CD14-positive monocyte (primary cell): ENCODE measurements around the gene DAW1. TPM values are rescaled to one million over a fixed set of nuclear protein-coding genes. Genes with fewer than 3 reads are reported as not detected.

Source experiments
- DNase-seq, 3 donors: peaks; one replicate each; pipeline ENCODE4 v3.0.0-alpha.2; 2011 to 2022
- H2AFZ ChIP-seq: 2 replicates; pipeline ENCODE4 v1.6.0; 2012; ENCODE audit warnings: mild to moderate bottlenecking, low read depth, low read length, inconsistent platforms; ENCODE audit not compliant: insufficient read depth, poor library complexity, severe bottlenecking
- H3K27ac ChIP-seq, 2 donors: 1 replicate in 1 of 2; 2 replicates in 1 of 2; pipeline ENCODE4 v1.5.1; 2012 to 2013; ENCODE audit warnings: low read length in 2 of 2, control low read depth in 1 of 2, inconsistent platforms in 1 of 2, low read depth in 1 of 2, mild to moderate bottlenecking in 1 of 2
- H3K27me3 ChIP-seq, 2 donors: one replicate each; pipeline versions ENCODE4 v1.6.0 to v1.6.1; 2011 to 2013; ENCODE audit warnings: low read length in 2 of 2; ENCODE audit not compliant: control insufficient read depth in 2 of 2, insufficient read depth in 2 of 2
- H3K36me3 ChIP-seq, 2 donors: replicated peaks in 1 of 2; 1 replicate in 1 of 2; 2 replicates in 1 of 2; pipeline versions ENCODE4 v1.5.1 to v1.6.1; 2012 to 2013; ENCODE audit warnings: low read length in 2 of 2, control low read depth in 1 of 2, inconsistent platforms in 1 of 2, mild to moderate bottlenecking in 1 of 2; ENCODE audit not compliant: insufficient read depth in 2 of 2, control insufficient read depth in 1 of 2
- H3K4me1 ChIP-seq, 2 donors: 1 replicate in 1 of 2; 2 replicates in 1 of 2; pipeline versions ENCODE4 v1.5.1 to v1.6.1; 2012 to 2013; ENCODE audit warnings: low read length in 2 of 2, control low read depth in 1 of 2, inconsistent platforms in 1 of 2, mild to moderate bottlenecking in 1 of 2, moderate library complexity in 1 of 2; ENCODE audit not compliant: insufficient read depth in 2 of 2, control insufficient read depth in 1 of 2
- H3K4me2 ChIP-seq: replicated peaks from 2 replicates; pipeline ENCODE3; 2012; ENCODE audit warnings: low read length, moderate library complexity, mild to moderate bottlenecking; ENCODE audit not compliant: poor library complexity, severe bottlenecking; ENCODE audit errors: extremely low read depth
- H3K4me3 ChIP-seq, 3 experiments: fragments of 200-600 bp in 1 of 3; sonication (generic) in 1 of 3; replicated peaks in 1 of 3; 1 replicate in 2 of 3; 2 replicates in 1 of 3; pipeline ENCODE4 v1.5.1; 2011 to 2013; ENCODE audit warnings: low read length in 3 of 3, mild to moderate bottlenecking in 3 of 3, control low read depth in 2 of 3, low read depth in 2 of 3, inconsistent platforms in 1 of 3, moderate library complexity in 1 of 3
- H3K79me2 ChIP-seq: 2 replicates; pipeline ENCODE4 v1.6.0; 2012; ENCODE audit warnings: mild to moderate bottlenecking, control low read depth, inconsistent platforms, low read length, moderate library complexity; ENCODE audit not compliant: insufficient read depth
- H3K9ac ChIP-seq: 2 replicates; pipeline ENCODE4 v1.6.0; 2017; ENCODE audit warnings: low read length, mild to moderate bottlenecking; ENCODE audit not compliant: insufficient read depth, poor library complexity, severe bottlenecking
- H3K9me3 ChIP-seq, 2 donors: replicated peaks in 1 of 2; 1 replicate in 1 of 2; 2 replicates in 1 of 2; pipeline versions ENCODE4 v1.5.1 to v1.6.1; 2012 to 2013; ENCODE audit warnings: low read length in 2 of 2, control low read depth in 1 of 2; ENCODE audit not compliant: control insufficient read depth in 1 of 2, insufficient read depth in 1 of 2
- H4K20me1 ChIP-seq: 2 replicates; pipeline ENCODE4 v1.6.0; 2012; ENCODE audit warnings: mild to moderate bottlenecking, low read length, control low read depth, moderate library complexity; ENCODE audit not compliant: insufficient read depth
- H3K27ac Mint-ChIP-seq, 7 donors: one replicate each; pipeline ENCODE4 v1.8.0; 2020; ENCODE audit warnings: mild to moderate bottlenecking in 7 of 7, mixed read lengths in 7 of 7, moderate library complexity in 6 of 7, inconsistent platforms in 2 of 7
- H3K27me3 Mint-ChIP-seq, 3 donors: one replicate each; pipeline ENCODE4 v1.8.0; 2021 to 2022; ENCODE audit warnings: low read depth in 3 of 3, mild to moderate bottlenecking in 3 of 3, mixed read lengths in 3 of 3, moderate library complexity in 3 of 3, inconsistent platforms in 1 of 3
- H3K36me3 Mint-ChIP-seq, 2 donors: one replicate each; pipeline ENCODE4 v1.8.0; 2020; ENCODE audit warnings: mixed read lengths in 2 of 2, inconsistent platforms in 1 of 2, mild to moderate bottlenecking in 1 of 2
- H3K4me1 Mint-ChIP-seq: one replicate; pipeline ENCODE4 v1.8.0; 2020; ENCODE audit warnings: mild to moderate bottlenecking, mixed read lengths
- H3K4me3 Mint-ChIP-seq, 2 donors: one replicate each; pipeline ENCODE4 v1.8.0; 2020; ENCODE audit warnings: mild to moderate bottlenecking in 2 of 2, mixed read lengths in 2 of 2, moderate library complexity in 1 of 2
- H3K9me3 Mint-ChIP-seq, 7 donors: one replicate each; pipeline ENCODE4 v1.8.0; 2020 to 2022; ENCODE audit warnings: mixed read lengths in 7 of 7, mild to moderate bottlenecking in 6 of 7, moderate library complexity in 6 of 7, inconsistent platforms in 2 of 7
- WGBS: methylation state at CpG from one replicate; pipeline ENCODE4 v1.1.5; 2013; ENCODE audit warnings: missing lambda C conversion rate; ENCODE audit not compliant: insufficient coverage; 5-methylcytosine and 5-hydroxymethylcytosine counted together
- intact Hi-C, 2 donors: fragments of 100-400 bp; cut with micrococcal nuclease; formaldehyde crosslinking; loops; one replicate each; pipeline versions ENCODE4 v1.15.0 to v1.15.1; 2023
- polyA plus RNA-seq, 3 donors: library from polyadenylated mRNA; depleted of rRNA in 1 of 3; unstranded in 2 of 3; stranded (reverse) in 1 of 3; fragments of 300-500 nt in 2 of 3; fragments of >200 nt in 1 of 3; fragmentation: Illumina TruSeq in 2 of 3; gene quantifications; 1 replicate in 2 of 3; 2 replicates in 1 of 3; pipeline ENCODE4 v1.2.3, GENCODE V29; 2012 to 2021
- TF ChIP-seq, protein P1 (sequence below): fragments of 200-600 bp; IDR thresholded peaks from one replicate; pipeline ENCODE4 v1.8.0; 2022; ENCODE audit warnings: antibody characterized with exemption, mild to moderate bottlenecking

Gene DAW1
- polyA plus RNA-seq, 3 donors, result not detected

DNA sequence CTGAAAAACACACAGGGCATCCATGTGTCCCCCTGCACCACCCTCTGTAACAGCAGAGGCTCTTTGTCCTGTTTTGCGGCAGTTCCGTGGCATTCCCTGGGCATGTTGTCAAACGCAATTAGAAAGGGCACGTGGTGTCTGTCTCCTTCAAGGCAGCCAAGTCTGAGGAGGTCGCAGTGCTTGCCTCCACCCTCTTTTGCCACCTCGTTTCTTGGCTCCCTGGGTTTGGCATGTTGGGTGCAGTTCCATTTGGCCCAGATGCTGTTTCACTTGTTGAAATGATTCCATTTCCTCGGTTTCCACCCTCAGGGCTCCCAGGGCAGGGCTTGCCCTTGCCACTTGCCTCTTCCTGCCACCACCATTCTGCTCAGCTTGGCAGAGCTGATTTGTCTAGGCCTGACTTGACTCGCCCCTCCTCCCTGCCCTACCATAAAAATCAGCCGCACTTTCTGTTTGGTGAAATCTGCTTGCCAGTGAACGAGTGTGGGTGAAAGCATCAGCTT lies 45.4 kb upstream of the DAW1 start:
- Histone ChIP-seq H3K27me3 (no peaks in the 10 kb centered on the region), H3K79me2 (no peaks in the 10 kb centered on the region), H4K20me1 (no peaks in the 10 kb centered on the region), H3K4me3 (no peak overlapping the region), H3K36me3 (no peaks in the 10 kb centered on the region), H3K4me2 (no peak overlapping the region), H3K4me1 (peaks cover 10 to 15% of the 10 kb centered on the region in 2 donors), H3K27ac (no peak overlapping the region), H3K9ac (no peak overlapping the region), H2AFZ (no peak overlapping the region), H3K9me3 (no peaks in the 10 kb centered on the region)
- WGBS, result 74% methylated on average over 9 of the region's 10 CpGs
- Mint-ChIP-seq H3K36me3 (peaks cover 0 to 4% of the 10 kb centered on the region in 2 donors), H3K9me3 (peaks cover 0 to 4% (median 0%) of the 10 kb centered on the region in 7 donors), H3K4me1 (peaks cover 13% of the 10 kb centered on the region), H3K27me3 (peaks cover 6 to 15% (median 8%) of the 10 kb centered on the region in 3 donors), H3K27ac (no peak overlapping the region), H3K4me3 (peak overlapping the region in 1 of 2 donors; percentile 18)
- TF ChIP-seq, protein P1, sequence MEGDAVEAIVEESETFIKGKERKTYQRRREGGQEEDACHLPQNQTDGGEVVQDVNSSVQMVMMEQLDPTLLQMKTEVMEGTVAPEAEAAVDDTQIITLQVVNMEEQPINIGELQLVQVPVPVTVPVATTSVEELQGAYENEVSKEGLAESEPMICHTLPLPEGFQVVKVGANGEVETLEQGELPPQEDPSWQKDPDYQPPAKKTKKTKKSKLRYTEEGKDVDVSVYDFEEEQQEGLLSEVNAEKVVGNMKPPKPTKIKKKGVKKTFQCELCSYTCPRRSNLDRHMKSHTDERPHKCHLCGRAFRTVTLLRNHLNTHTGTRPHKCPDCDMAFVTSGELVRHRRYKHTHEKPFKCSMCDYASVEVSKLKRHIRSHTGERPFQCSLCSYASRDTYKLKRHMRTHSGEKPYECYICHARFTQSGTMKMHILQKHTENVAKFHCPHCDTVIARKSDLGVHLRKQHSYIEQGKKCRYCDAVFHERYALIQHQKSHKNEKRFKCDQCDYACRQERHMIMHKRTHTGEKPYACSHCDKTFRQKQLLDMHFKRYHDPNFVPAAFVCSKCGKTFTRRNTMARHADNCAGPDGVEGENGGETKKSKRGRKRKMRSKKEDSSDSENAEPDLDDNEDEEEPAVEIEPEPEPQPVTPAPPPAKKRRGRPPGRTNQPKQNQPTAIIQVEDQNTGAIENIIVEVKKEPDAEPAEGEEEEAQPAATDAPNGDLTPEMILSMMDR, result no peak
- no peak for DNase-seq
- intact Hi-C loops, result no loop called here

GRCh38 chr2:227826563-227826962 lies 44.9 kb upstream of the DAW1 start:
- intact Hi-C loops, result no loop called here
- Mint-ChIP-seq H3K4me3 (peak overlapping the region in 1 of 2 donors; percentile 2), H3K36me3 (peaks cover 0 to 2% of the 10 kb centered on the region in 2 donors), H3K27me3 (peaks cover 8 to 15% (median 8%) of the 10 kb centered on the region in 3 donors), H3K4me1 (peaks cover 13% of the 10 kb centered on the region), H3K9me3 (peaks cover 0 to under 1% (median 0%) of the 10 kb centered on the region in 7 donors), H3K27ac (peak overlapping the region in 1 of 7 donors; percentile 36)
- H3K9ac ChIP-seq, result no peak overlapping the region
- TF ChIP-seq, protein P1, result no peak
- no peak overlapping the region for H3K4me3 ChIP-seq
- no peak overlapping the region for H2AFZ ChIP-seq
- DNase-seq, result no peak
- WGBS, result 0% methylated on average over 2 of the region's 2 CpGs
- H3K4me1 ChIP-seq, result peaks cover 10 to 15% of the 10 kb centered on the region in 2 donors
- no peaks in the 10 kb centered on the region for H4K20me1 ChIP-seq
- no peaks in the 10 kb centered on the region for H3K27me3 ChIP-seq
- H3K79me2 ChIP-seq, result no peaks in the 10 kb centered on the region
- H3K27ac ChIP-seq, result no peak overlapping the region
- no peaks in the 10 kb centered on the region for H3K36me3 ChIP-seq
- H3K4me2 ChIP-seq, result no peak overlapping the region
- no peaks in the 10 kb centered on the region for H3K9me3 ChIP-seq
